Mesenchymal stem cell (in vitro differentiated cells and primary cell): ENCODE measurements around the gene ENG.

Experiments
- DNase-seq: peaks from one replicate; pipeline ENCODE4 v3.0.0-alpha.2; 2013
- H2AFZ ChIP-seq: one replicate; pipeline ENCODE4 v1.6.1; 2013; ENCODE audit warnings: low read depth, mild to moderate bottlenecking, control low read depth, inconsistent platforms, low read length, moderate library complexity
- H2AK5ac ChIP-seq: 2 replicates; pipeline ENCODE4 v1.6.1; 2013; ENCODE audit warnings: low read length, moderate library complexity, mild to moderate bottlenecking, inconsistent platforms; ENCODE audit not compliant: severe bottlenecking
- H2BK120ac ChIP-seq: one replicate; pipeline ENCODE4 v1.6.1; 2013; ENCODE audit warnings: low read depth, mild to moderate bottlenecking, inconsistent platforms, low read length, moderate library complexity
- H2BK12ac ChIP-seq, 2 experiments: one replicate each; pipeline ENCODE4 v1.6.1; 2013; ENCODE audit warnings: inconsistent platforms in 2 of 2, low read length in 2 of 2, mild to moderate bottlenecking in 2 of 2, moderate library complexity in 2 of 2, control low read depth in 1 of 2
- H2BK15ac ChIP-seq: one replicate; pipeline ENCODE4 v1.6.1; 2013; ENCODE audit warnings: mild to moderate bottlenecking, low read depth, inconsistent platforms; ENCODE audit not compliant: poor library complexity, severe bottlenecking
- H2BK5ac ChIP-seq: 2 replicates; pipeline ENCODE4 v1.6.1; 2013; ENCODE audit warnings: low read depth, mild to moderate bottlenecking, low read length, control low read depth, inconsistent platforms; ENCODE audit not compliant: poor library complexity, severe bottlenecking
- H3K14ac ChIP-seq, 2 experiments: one replicate each; pipeline ENCODE4 v1.6.1; 2013; ENCODE audit warnings: inconsistent platforms in 2 of 2, low read length in 2 of 2, control low read depth in 1 of 2, mild to moderate bottlenecking in 1 of 2, moderate library complexity in 1 of 2
- H3K18ac ChIP-seq, 2 experiments: one replicate each; pipeline ENCODE4 v1.6.1; 2013; ENCODE audit warnings: inconsistent platforms in 2 of 2, low read length in 2 of 2, control low read depth in 1 of 2, low read depth in 1 of 2, mild to moderate bottlenecking in 1 of 2
- H3K23ac ChIP-seq, 2 experiments: one replicate each; pipeline ENCODE4 v1.6.1; 2013; ENCODE audit warnings: inconsistent platforms in 2 of 2, low read length in 2 of 2, mild to moderate bottlenecking in 2 of 2, moderate library complexity in 2 of 2, control low read depth in 1 of 2
- H3K27ac ChIP-seq: 2 replicates; pipeline ENCODE4 v1.5.1; 2013; ENCODE audit warnings: mild to moderate bottlenecking, moderate library complexity, low read length, control low read depth, inconsistent platforms; ENCODE audit not compliant: poor library complexity, severe bottlenecking
- H3K27me3 ChIP-seq, 2 experiments: 2 replicates each; pipeline versions ENCODE4 v1.6.1 to v1.7.0; 2013; ENCODE audit warnings: low read length in 2 of 2, mild to moderate bottlenecking in 2 of 2, moderate library complexity in 2 of 2, control low read depth in 1 of 2, inconsistent platforms in 1 of 2; ENCODE audit not compliant: control insufficient read depth in 1 of 2, insufficient read depth in 1 of 2
- H3K36me3 ChIP-seq, 2 experiments: 2 replicates each; pipeline versions ENCODE4 v1.6.1 to v1.7.0; 2013; ENCODE audit warnings: low read length in 2 of 2, control low read depth in 1 of 2, inconsistent platforms in 1 of 2, low read depth in 1 of 2, mild to moderate bottlenecking in 1 of 2; ENCODE audit not compliant: insufficient read depth in 2 of 2, control insufficient read depth in 1 of 2
- H3K4ac ChIP-seq, 2 experiments: one replicate each; pipeline ENCODE4 v1.6.1; 2013; ENCODE audit warnings: inconsistent platforms in 2 of 2, low read length in 2 of 2, mild to moderate bottlenecking in 2 of 2, moderate library complexity in 2 of 2, control low read depth in 1 of 2, low read depth in 1 of 2
- H3K4me1 ChIP-seq: 2 replicates; pipeline ENCODE4 v1.6.1; 2013; ENCODE audit warnings: low read depth, low read length, control low read depth; ENCODE audit not compliant: control insufficient read depth, insufficient read depth
- H3K4me2 ChIP-seq: 2 replicates; pipeline ENCODE4 v1.6.1; 2013; ENCODE audit warnings: low read length, mild to moderate bottlenecking, inconsistent platforms; ENCODE audit not compliant: poor library complexity, severe bottlenecking
- H3K4me3 ChIP-seq, 2 experiments: 2 replicates each; pipeline versions ENCODE4 v1.5.1 to v1.7.0; 2013; ENCODE audit warnings: low read length in 2 of 2, mild to moderate bottlenecking in 2 of 2, control low read depth in 1 of 2, low read depth in 1 of 2; ENCODE audit not compliant: insufficient read depth in 1 of 2
- H3K79me1 ChIP-seq: replicated peaks from 2 replicates; pipeline ENCODE4 v1.6.1; 2013; ENCODE audit warnings: mild to moderate bottlenecking, control low read depth, low read length, inconsistent platforms; ENCODE audit not compliant: poor library complexity, severe bottlenecking
- H3K9ac ChIP-seq: 2 replicates; pipeline ENCODE4 v1.7.0; 2013; ENCODE audit warnings: mild to moderate bottlenecking, low read length, moderate library complexity
- H3K9me3 ChIP-seq: 2 replicates; pipeline ENCODE4 v1.7.0; 2013; ENCODE audit warnings: mild to moderate bottlenecking, low read length; ENCODE audit not compliant: control insufficient read depth
- H4K8ac ChIP-seq: one replicate; pipeline ENCODE4 v1.6.1; 2013; ENCODE audit warnings: inconsistent platforms, mild to moderate bottlenecking, low read length, moderate library complexity
- H4K91ac ChIP-seq: one replicate; pipeline ENCODE4 v1.6.1; 2013; ENCODE audit warnings: mild to moderate bottlenecking, low read length, inconsistent platforms
- WGBS: methylation state at CpG from one replicate; pipeline ENCODE4 v1.1.7; 2013; ENCODE audit warnings: mixed read lengths; 5-methylcytosine and 5-hydroxymethylcytosine counted together

Gene ENG

GRCh38 chr9:127857278-127857677 is 2.8 kb upstream of the ENG start:
- Histone ChIP-seq H2AFZ (no peak overlapping the region), H3K27me3 (no peaks in the 10 kb centered on the region), H3K4me1 (peaks cover 39% of the 10 kb centered on the region), H3K79me1 (peaks cover 4% of the 10 kb centered on the region), H3K9me3 (no peaks in the 10 kb centered on the region), H2BK5ac (no peak overlapping the region), H2AK5ac (no peak overlapping the region), H3K4me2 (no peak overlapping the region), H2BK120ac (peak overlapping the region; percentile 56), H2BK12ac (peak overlapping the region; percentile 95), H3K23ac (no peak overlapping the region), H3K4me3 (no peak overlapping the region), H3K4ac (peak overlapping the region in 1 of 2 experiments; percentile 52), H4K91ac (peak overlapping the region; percentile 93), H3K36me3 (peaks cover 0 to 9% of the 10 kb centered on the region in 2 experiments), H4K8ac (peak overlapping the region; percentile 59), H3K14ac (peak overlapping the region in 1 of 2 experiments; percentile 1), H3K27ac (no peak overlapping the region), H3K9ac (peak overlapping the region; percentile 36), H2BK15ac (peak overlapping the region; percentile 60), H3K18ac (peak overlapping the region; percentile 50 to 73)
- 100% methylated on average over 4 of the region's 4 CpGs for WGBS
- DNase-seq = no peak

DNA sequence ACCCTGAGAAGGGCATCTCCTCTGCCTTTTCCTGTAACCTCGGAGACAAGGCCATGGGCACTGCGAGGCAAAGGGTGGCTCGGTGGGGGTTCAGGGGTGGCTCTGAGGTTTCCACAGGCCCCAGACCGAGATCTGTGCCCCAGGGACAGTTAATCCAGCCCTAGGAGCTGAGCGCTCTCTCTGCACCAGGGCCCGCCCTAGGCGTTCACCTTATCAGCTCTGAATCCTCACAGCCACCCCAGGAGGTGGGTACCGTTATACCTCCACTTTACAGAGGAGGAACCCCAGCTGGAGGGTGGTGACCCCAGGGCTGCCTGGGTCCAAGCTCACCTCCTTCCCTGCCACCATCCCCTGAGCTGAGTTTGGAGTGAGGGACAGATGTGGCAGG is 2.3 kb upstream of the ENG start:
- peak overlapping the region in 1 of 2 experiments; percentile 56 for H3K14ac ChIP-seq
- H2BK15ac ChIP-seq = peak overlapping the region; percentile 56
- H3K18ac ChIP-seq = peak overlapping the region; percentile 14 to 61
- H3K4me3 ChIP-seq = no peak overlapping the region
- H3K4me2 ChIP-seq = no peak overlapping the region
- 94% methylated on average over 8 of the region's 8 CpGs for WGBS
- H3K27me3 ChIP-seq = no peaks in the 10 kb centered on the region
- H3K9me3 ChIP-seq = no peaks in the 10 kb centered on the region
- H3K27ac ChIP-seq = no peak overlapping the region
- H4K8ac ChIP-seq = peak overlapping the region; percentile 78
- peaks cover 4% of the 10 kb centered on the region for H3K79me1 ChIP-seq
- H3K36me3 ChIP-seq = peaks cover 0 to 14% of the 10 kb centered on the region in 2 experiments
- H2BK12ac ChIP-seq = peak overlapping the region; percentile 59 to 94
- peaks cover 37% of the 10 kb centered on the region for H3K4me1 ChIP-seq
- H2AFZ ChIP-seq = no peak overlapping the region
- H2BK5ac ChIP-seq = no peak overlapping the region
- peak overlapping the region; percentile 83 for H4K91ac ChIP-seq
- no peak overlapping the region for H3K9ac ChIP-seq
- DNase-seq = no peak
- no peak overlapping the region for H2AK5ac ChIP-seq
- H2BK120ac ChIP-seq = peak overlapping the region; percentile 84
- no peak overlapping the region for H3K23ac ChIP-seq
- H3K4ac ChIP-seq = peak overlapping the region in 1 of 2 experiments; percentile 30

DNA sequence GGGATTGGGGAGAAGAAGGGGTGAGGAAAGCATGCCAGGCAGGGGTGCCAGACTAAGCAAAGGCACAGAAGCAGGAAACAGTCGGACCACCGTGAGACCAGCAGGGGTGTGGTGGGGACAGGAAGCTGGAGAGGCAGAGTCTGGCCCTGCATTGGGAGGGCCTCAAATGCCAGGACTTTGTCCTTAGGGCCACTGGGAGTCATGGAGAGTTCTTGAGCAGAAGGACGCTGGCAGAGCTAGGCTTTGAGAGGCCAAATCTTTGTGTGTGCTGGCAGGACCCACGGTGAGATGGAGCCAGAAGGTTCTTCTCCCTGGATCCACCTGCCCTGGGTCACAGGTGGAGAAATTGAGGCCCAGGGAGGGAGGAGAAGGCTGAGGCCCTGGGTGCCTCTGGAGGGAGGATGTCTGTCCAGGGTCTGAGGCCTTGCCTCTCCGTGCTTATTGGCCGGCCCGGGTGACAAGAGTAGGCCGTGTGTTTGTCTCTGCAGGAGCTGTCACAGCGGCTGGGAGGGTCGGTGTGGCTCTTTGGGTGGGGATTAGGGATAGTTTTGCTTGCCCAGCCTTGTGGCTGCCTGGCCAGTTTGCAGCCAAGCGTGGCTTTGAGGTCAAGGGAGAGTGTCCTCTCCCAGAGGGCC is 1.8 kb upstream of the ENG start:
- 71% methylated on average over 11 of the region's 11 CpGs for WGBS

GRCh38 chr9:127855522-127855921 is 1.1 kb upstream of the ENG start:
- Histone ChIP-seq H3K27me3 (no peaks in the 10 kb centered on the region), H3K9me3 (no peaks in the 10 kb centered on the region), H3K9ac (no peak overlapping the region), H2AK5ac (no peak overlapping the region), H2BK120ac (no peak overlapping the region), H4K91ac (no peak overlapping the region), H4K8ac (no peak overlapping the region), H3K4ac (no peak overlapping the region), H2AFZ (no peak overlapping the region), H3K79me1 (peaks cover 4% of the 10 kb centered on the region), H3K14ac (no peak overlapping the region), H2BK5ac (no peak overlapping the region), H3K18ac (peak overlapping the region; percentile 52 to 67), H3K23ac (no peak overlapping the region), H3K4me1 (peaks cover 37% of the 10 kb centered on the region), H3K27ac (no peak overlapping the region), H3K4me2 (no peak overlapping the region), H3K36me3 (peaks cover 1 to 21% of the 10 kb centered on the region in 2 experiments), H3K4me3 (no peak overlapping the region), H2BK12ac (peak overlapping the region; percentile 94 to 95), H2BK15ac (peak overlapping the region; percentile 44)
- DNase-seq = no peak
- WGBS = over 99% methylated on average over 5 of the region's 5 CpGs

More for the DNA sequence above, 1.8 kb upstream of the ENG start:
- H2BK5ac ChIP-seq = no peak overlapping the region
- peaks cover 37% of the 10 kb centered on the region for H3K4me1 ChIP-seq
- H4K91ac ChIP-seq = peak overlapping the region; percentile 83
- no peaks in the 10 kb centered on the region for H3K27me3 ChIP-seq
- no peak overlapping the region for H3K14ac ChIP-seq
- peak overlapping the region; percentile 94 to 95 for H2BK12ac ChIP-seq
- no peak for DNase-seq
- H2BK120ac ChIP-seq = peak overlapping the region; percentile 84
- peak overlapping the region; percentile 82 for H4K8ac ChIP-seq
- H3K4me2 ChIP-seq = no peak overlapping the region
- H3K23ac ChIP-seq = no peak overlapping the region
- peak overlapping the region; percentile 24 for H2AK5ac ChIP-seq
- peaks cover 4% of the 10 kb centered on the region for H3K79me1 ChIP-seq
- H2BK15ac ChIP-seq = peak overlapping the region; percentile 6
- H3K18ac ChIP-seq = peak overlapping the region; percentile 61
- no peak overlapping the region for H2AFZ ChIP-seq
- H3K36me3 ChIP-seq = peaks cover 0 to 15% of the 10 kb centered on the region in 2 experiments
- no peak overlapping the region for H3K4me3 ChIP-seq
- H3K27ac ChIP-seq = no peak overlapping the region
- H3K9ac ChIP-seq = no peak overlapping the region
- H3K9me3 ChIP-seq = no peaks in the 10 kb centered on the region
- peak overlapping the region; percentile 18 to 37 for H3K4ac ChIP-seq
